NK-92 treated with Interleukin-12 subunit alpha and Interleukin-12 subunit beta, amount 100 ng/mL, for 24 hours (cell line): ENCODE data around the gene IMPDH1.

Experiments used
- DNase-seq: peaks from one replicate; lab custom pipeline; 2025; lab: John Stamatoyannopoulos, UW

The IMPDH1 gene

GRCh38 chr7:128359939-128360338 lies 49.8 kb downstream of the IMPDH1 start:
- DNase-seq: no peak

GRCh38 chr7:128359336-128359735 lies 50.4 kb downstream of the IMPDH1 start:
- no peak for DNase-seq

GRCh38 chr7:128358233-128358632 lies 51.5 kb downstream of the IMPDH1 start:
- no peak for DNase-seq

- no peak for DNase-seq
Measured at GRCh38 chr7:128357217-128357613, 52.6 kb downstream of the IMPDH1 start.

- DNase-seq: no peak
Measured at GRCh38 chr7:128356546-128357216, 53.1 kb downstream of the IMPDH1 start.

- no peak for DNase-seq
Measured at GRCh38 chr7:128353610-128354009, 56.2 kb downstream of the IMPDH1 start.

- DNase-seq: no peak
Measured at GRCh38 chr7:128353189-128353588, 56.6 kb downstream of the IMPDH1 start.

GRCh38 chr7:128352636-128353035 lies 57.1 kb downstream of the IMPDH1 start:
- DNase-seq: no peak

GRCh38 chr7:128352153-128352537 lies 57.6 kb downstream of the IMPDH1 start:
- DNase-seq: no peak

- DNase-seq: no peak
Measured at GRCh38 chr7:128351296-128352152, 58.3 kb downstream of the IMPDH1 start.

GRCh38 chr7:128350708-128351295 lies 59.0 kb downstream of the IMPDH1 start:
- no peak for DNase-seq

- no peak for DNase-seq
Measured at GRCh38 chr7:128349466-128349825, 60.3 kb downstream of the IMPDH1 start.

GRCh38 chr7:128347647-128348097 lies 62.1 kb downstream of the IMPDH1 start:
- peak; percentile 34 for DNase-seq

GRCh38 chr7:128344431-128344774 lies 65.4 kb downstream of the IMPDH1 start:
- no peak for DNase-seq

- DNase-seq: peak; percentile 81
Measured at GRCh38 chr7:128343554-128344430, 66.0 kb downstream of the IMPDH1 start, which contains the start of gene RBM28. TSS of gene RBM28 (minus strand) at chr7:128343908. CDS start at chr7:128343793, 115 bp downstream.
